ENCODE measurements around the gene VMO1. TPM values are rescaled to one million over a fixed set of nuclear protein-coding genes. Genes with fewer than 3 reads are reported as not detected.

Gene VMO1
- total and polyA plus RNA-seq, 2 donors (not counting 3 experiments of a cell fraction or from before 2014, with no cell fraction given), result 0.23 TPM; not detected in 1

DNA sequence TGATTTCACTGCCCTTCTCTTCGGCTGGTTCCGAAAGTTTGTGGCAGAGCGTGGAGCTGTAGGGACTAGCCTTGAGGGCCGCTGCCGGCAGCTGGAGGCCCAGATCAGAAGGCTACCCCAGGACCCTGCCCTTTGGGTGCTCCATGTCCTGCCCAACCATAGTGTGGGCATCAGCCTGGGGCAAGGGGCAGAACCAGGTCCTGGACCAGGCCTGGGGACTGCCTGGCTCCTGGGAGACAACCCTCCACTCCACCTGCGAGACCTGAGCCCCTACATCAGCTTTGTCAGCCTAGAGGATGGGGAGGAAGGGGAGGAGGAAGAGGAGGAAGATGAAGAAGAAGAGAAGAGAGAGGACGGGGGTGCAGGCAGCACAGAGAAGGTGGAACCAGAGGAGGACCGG lies 45.6 kb downstream of the VMO1 start:
- DNase-seq (ENCODE audit: low read depth, low spot score) (no peak), FAIRE-seq (no peak)
- H3K27me3 ChIP-seq (ENCODE audit: control insufficient read depth in 2 of 2, insufficient read depth in 2 of 2, low read length in 2 of 2), result peaks cover 9 to 14% of the 10 kb centered on the region in 2 experiments
- CTCF ChIA-PET, result interaction anchor here (0.9 kb wide), 1 partner anchor 9 kb away, joined by 3 read pairs; the partner anchor contains the start of gene MED11
- no peaks in the 10 kb centered on the region for H3K9me1 ChIP-seq (replicated peaks; ENCODE audit: control insufficient read depth, extremely low read depth, insufficient read depth, low read length)
- no peaks in the 10 kb centered on the region for H4K20me1 ChIP-seq (replicated peaks; ENCODE audit: control insufficient read depth, extremely low read depth, insufficient read depth, low read length)
- no peaks in the 10 kb centered on the region for H3K36me3 ChIP-seq (ENCODE audit: control insufficient read depth in 2 of 2, extremely low read depth in 1 of 2, insufficient read depth in 2 of 2, low read length in 2 of 2)
- H3K9me3 ChIP-seq (replicated peaks; ENCODE audit: control insufficient read depth, insufficient read depth, low read length), result no peaks in the 10 kb centered on the region
- no peak overlapping the region for H3K9ac ChIP-seq (replicated peaks; ENCODE audit: extremely low read depth, insufficient read depth, low read length)
- intact Hi-C loops (cut with micrococcal nuclease) (no loop called here), dilution Hi-C loops (cut with MboI; ENCODE audit: extremely low pct_ligation_motif_present, low sequenced_read_pairs) (no loop called here)
- H3K4me3 ChIP-seq (replicated peaks in 1 of 3; ENCODE audit: insufficient read depth in 1 of 3, low read depth in 1 of 3, low read length in 3 of 3), result no peak overlapping the region
- no peaks in the 10 kb centered on the region for H3K79me2 ChIP-seq (ENCODE audit: control insufficient read depth, insufficient read depth, low read length)
- TF ChIP-seq MYC (IDR thresholded peaks at IDR 0.05; ENCODE audit: low read depth, low read length) (no peak), EZH2 (IDR thresholded peaks at IDR 0.05; ENCODE audit: borderline replicate concordance, low read depth, low read length, severe bottlenecking) (no peak), JUN (IDR thresholded peaks at IDR 0.05; ENCODE audit: borderline replicate concordance, insufficient read depth, insufficient read length, low read depth) (no peak), FOS (IDR thresholded peaks at IDR 0.05; ENCODE audit: borderline replicate concordance, insufficient read depth, low read length) (no peak), POLR2A (IDR thresholded peaks at IDR 0.05; ENCODE audit: low read depth, low read length) (no peak), GATA2 (IDR thresholded peaks at IDR 0.05; ENCODE audit: insufficient read depth, insufficient read length, low read depth, low read length) (no peak), POLR2AphosphoS5 (IDR thresholded peaks at IDR 0.05; ENCODE audit: insufficient read depth, low read depth, low read length) (no peak)
- TF ChIP-seq, protein P1, sequence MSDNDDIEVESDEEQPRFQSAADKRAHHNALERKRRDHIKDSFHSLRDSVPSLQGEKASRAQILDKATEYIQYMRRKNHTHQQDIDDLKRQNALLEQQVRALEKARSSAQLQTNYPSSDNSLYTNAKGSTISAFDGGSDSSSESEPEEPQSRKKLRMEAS (IDR thresholded peaks at IDR 0.05; ENCODE audit: insufficient read depth, insufficient read length), result no peak
- TF ChIP-seq, protein P2, sequence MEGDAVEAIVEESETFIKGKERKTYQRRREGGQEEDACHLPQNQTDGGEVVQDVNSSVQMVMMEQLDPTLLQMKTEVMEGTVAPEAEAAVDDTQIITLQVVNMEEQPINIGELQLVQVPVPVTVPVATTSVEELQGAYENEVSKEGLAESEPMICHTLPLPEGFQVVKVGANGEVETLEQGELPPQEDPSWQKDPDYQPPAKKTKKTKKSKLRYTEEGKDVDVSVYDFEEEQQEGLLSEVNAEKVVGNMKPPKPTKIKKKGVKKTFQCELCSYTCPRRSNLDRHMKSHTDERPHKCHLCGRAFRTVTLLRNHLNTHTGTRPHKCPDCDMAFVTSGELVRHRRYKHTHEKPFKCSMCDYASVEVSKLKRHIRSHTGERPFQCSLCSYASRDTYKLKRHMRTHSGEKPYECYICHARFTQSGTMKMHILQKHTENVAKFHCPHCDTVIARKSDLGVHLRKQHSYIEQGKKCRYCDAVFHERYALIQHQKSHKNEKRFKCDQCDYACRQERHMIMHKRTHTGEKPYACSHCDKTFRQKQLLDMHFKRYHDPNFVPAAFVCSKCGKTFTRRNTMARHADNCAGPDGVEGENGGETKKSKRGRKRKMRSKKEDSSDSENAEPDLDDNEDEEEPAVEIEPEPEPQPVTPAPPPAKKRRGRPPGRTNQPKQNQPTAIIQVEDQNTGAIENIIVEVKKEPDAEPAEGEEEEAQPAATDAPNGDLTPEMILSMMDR (IDR thresholded peaks at IDR 0.05; ENCODE audit: extremely low read depth in 1 of 2, insufficient read depth in 1 of 2, low read depth in 1 of 2, low read length in 2 of 2), result no peak
- BruUV-seq (replicated peaks), result no TSS peak
- POLR2A ChIA-PET, result no interaction called here
- peaks cover 13% of the 10 kb centered on the region for H3K4me1 ChIP-seq (ENCODE audit: control insufficient read depth, extremely low read depth, insufficient read depth, low read length)
- no peak overlapping the region for H3K4me2 ChIP-seq (ENCODE audit: insufficient read depth, low read length)
- no peak overlapping the region for H3K27ac ChIP-seq (ENCODE audit: insufficient read depth, low read depth, low read length)
- H2AFZ ChIP-seq (ENCODE audit: low read depth, low read length), result no peak overlapping the region
